GM12878 (cell line): ENCODE results near the gene TRABD2B. TPM values are rescaled to one million over a fixed set of nuclear protein-coding genes. Genes with fewer than 3 reads are reported as not detected.

ENCODE experiments used
- ATAC-seq: fragments of 200-7000 bp; cut with Tn5 transposase; 3 replicates; pipeline ENCODE4 v1.9.1; 2020; ENCODE audit warnings: mild to moderate bottlenecking, moderate library complexity
- BruUV-seq: library from RNA; stranded (reverse); fragments of 400-500 nt; replicated peaks from 2 replicates; lab custom pipeline; 2021; lab: Mats Ljungman, UMichigan
- CTCF ChIA-PET: fragments of 300-600 bp; sonication (Branson Sonifier 250); formaldehyde crosslinking; extraction: SDS; loops from one replicate; lab custom pipeline; 2021; ENCODE audit warnings: inconsistent platforms; lab: Yijun Ruan, JAX
- POLR2A ChIA-PET: fragments of 350-600 bp; formaldehyde crosslinking; extraction: SDS; loops from one replicate; lab custom pipeline; 2021; ENCODE audit warnings: inconsistent platforms; lab: Charles Lee
- RAD21 ChIA-PET: fragments of 300-600 bp; sonication (Branson Sonifier 250); formaldehyde crosslinking; loops from one replicate; lab custom pipeline; 2023; ENCODE audit warnings: antibody characterized with exemption; ENCODE audit not compliant: unreplicated experiment; lab: Charles Lee
- SMC1A ChIA-PET: fragments of 300-600 bp; sonication (Branson Sonifier 250); formaldehyde crosslinking; loops from one replicate; lab custom pipeline; 2023; ENCODE audit not compliant: unreplicated experiment, uncharacterized antibody; lab: Charles Lee
- DNase-seq: peaks from one replicate; pipeline ENCODE4 v3.0.0-alpha.2; 2011; ENCODE audit warnings: low read depth, low spot score
- FAIRE-seq: peaks from 3 replicates; lab custom pipeline; 2011; peaks lifted over from hg19 to GRCh38; lab: Jason Lieb, UNC
- H2AFZ ChIP-seq: 2 replicates; pipeline ENCODE4 v1.6.0; 2011; ENCODE audit warnings: low read depth, low read length, control low read depth; ENCODE audit not compliant: control insufficient read depth
- H3K27ac ChIP-seq: 2 replicates; pipeline ENCODE4 v1.5.1; 2011; ENCODE audit warnings: control low read depth; ENCODE audit not compliant: control insufficient read depth, insufficient read depth
- H3K27me3 ChIP-seq, 2 experiments: replicated peaks in 1 of 2; 2 replicates each; pipeline versions ENCODE4 v1.6.0 to v1.6.1; 2011; ENCODE audit warnings: low read length in 1 of 2; ENCODE audit not compliant: control insufficient read depth in 2 of 2, insufficient read depth in 2 of 2
- H3K36me3 ChIP-seq, 2 experiments: 2 replicates each; pipeline ENCODE4 v1.5.1; 2011; ENCODE audit warnings: low read length in 1 of 2; ENCODE audit not compliant: control insufficient read depth in 2 of 2, insufficient read depth in 2 of 2
- H3K4me1 ChIP-seq: 2 replicates; pipeline ENCODE4 v1.6.1; 2011; ENCODE audit warnings: mild to moderate bottlenecking, low read length, moderate library complexity, mixed read lengths; ENCODE audit not compliant: control insufficient read depth, insufficient read depth
- H3K4me2 ChIP-seq: 2 replicates; pipeline ENCODE4 v1.6.0; 2011; ENCODE audit warnings: control low read depth; ENCODE audit not compliant: control insufficient read depth, insufficient read depth
- H3K4me3 ChIP-seq: fragments of 200-600 bp; sonication (generic); 2 replicates; pipeline ENCODE4 v1.5.1; 2016
- H3K79me2 ChIP-seq: 2 replicates; pipeline ENCODE4 v1.6.0; 2011; ENCODE audit warnings: low read length; ENCODE audit not compliant: control insufficient read depth, insufficient read depth
- H3K9ac ChIP-seq: 2 replicates; pipeline ENCODE4 v1.8.0; 2011; ENCODE audit warnings: low read length, control low read depth, mixed read lengths; ENCODE audit not compliant: control insufficient read depth, insufficient read depth
- H3K9me3 ChIP-seq: replicated peaks from 3 replicates; pipeline ENCODE4 v1.5.1; 2011; ENCODE audit warnings: mild to moderate bottlenecking, low read length; ENCODE audit not compliant: control insufficient read depth, insufficient read depth
- H4K20me1 ChIP-seq: 2 replicates; pipeline ENCODE4 v1.6.0; 2011; ENCODE audit not compliant: control insufficient read depth, insufficient read depth
- FOS ChIP-seq: IDR thresholded peaks from 3 replicates; pipeline ENCODE4 v1.6.1; 2011; ENCODE audit warnings: borderline replicate concordance; ENCODE audit not compliant: insufficient read length; ENCODE audit errors: extremely low read depth
- NFXL1 ChIP-seq: fragments of 450-650 bp; IDR thresholded peaks from 2 replicates; pipeline ENCODE4 v1.6.1; 2017; ENCODE audit warnings: antibody characterized with exemption, mild to moderate bottlenecking, borderline replicate concordance
- TAF1 ChIP-seq: IDR thresholded peaks from 2 replicates; pipeline ENCODE4 v1.6.1; 2011; ENCODE audit warnings: mild to moderate bottlenecking, low read depth, low read length, borderline replicate concordance
- ZNF217 ChIP-seq: fragments of 450-650 bp; IDR thresholded peaks from 2 replicates; pipeline ENCODE4 v1.6.1; 2017; ENCODE audit warnings: antibody characterized with exemption, mild to moderate bottlenecking
- WGBS: methylation state at CpG from one replicate; pipeline ENCODE4 v1.1.6; 2016; ENCODE audit warnings: low lambda C conversion rate; ENCODE audit not compliant: insufficient replicate concordance, insufficient coverage; ENCODE audit errors: missing lambda C conversion rate; 5-methylcytosine and 5-hydroxymethylcytosine counted together
- in situ Hi-C: fragments of 300-500 bp; cut with MboI; formaldehyde crosslinking; loops from 9 replicates; pipeline ENCODE4 v1.14.3; 2018; ENCODE audit warnings: mixed read lengths
- intact Hi-C: fragments of 100-400 bp; cut with micrococcal nuclease; formaldehyde crosslinking; loops from one replicate; pipeline ENCODE4 v1.14.2; 2022; ENCODE audit not compliant: unreplicated experiment
- polyA plus RNA-seq, 11 experiments: library from polyadenylated mRNA; depleted of rRNA in 4 of 11; unstranded in 6 of 11; stranded (reverse) in 5 of 11; fragments of >200 nt; fragmentation: Nextera tagmentation in 4 of 11; fragmentation: Illumina TruSeq in 1 of 11; extraction: Ambion mirVana in 4 of 11; extraction: Trizol in 1 of 11; gene quantifications; 1 replicate in 1 of 11; 2 replicates in 10 of 11; pipeline versions ENCODE4 v1.2.1 to v1.2.3, GENCODE V29; 2011 to 2016; ENCODE audit warnings: inconsistent platforms in 2 of 11, missing spikeins in 2 of 11, low read depth in 1 of 11
- total RNA-seq, 4 experiments: library from RNA; depleted of rRNA in 3 of 4; stranded (reverse); fragments of >200 nt in 3 of 4; fragmentation: Illumina TruSeq in 1 of 4; extraction: Trizol in 1 of 4; gene quantifications; 2 replicates each; pipeline versions ENCODE4 v1.2.1 to v1.2.3, GENCODE V29; 2013 to 2021
- TF ChIP-seq, protein P1 (sequence below): fragments of 450-650 bp; IDR thresholded peaks from 2 replicates; pipeline ENCODE4 v1.6.1; 2018; ENCODE audit warnings: mild to moderate bottlenecking, low read depth, moderate library complexity; ENCODE audit not compliant: partially characterized antibody
- TF ChIP-seq, protein P2 (sequence below): fragments of 450-650 bp; IDR thresholded peaks from 2 replicates; pipeline ENCODE4 v1.6.1; 2017; ENCODE audit warnings: mild to moderate bottlenecking, moderate library complexity

The TRABD2B gene
- total and polyA plus RNA-seq, 10 of the 15 experiments (the other 5 are each of a cell fraction or from before 2014, with no cell fraction given): not detected

DNA sequence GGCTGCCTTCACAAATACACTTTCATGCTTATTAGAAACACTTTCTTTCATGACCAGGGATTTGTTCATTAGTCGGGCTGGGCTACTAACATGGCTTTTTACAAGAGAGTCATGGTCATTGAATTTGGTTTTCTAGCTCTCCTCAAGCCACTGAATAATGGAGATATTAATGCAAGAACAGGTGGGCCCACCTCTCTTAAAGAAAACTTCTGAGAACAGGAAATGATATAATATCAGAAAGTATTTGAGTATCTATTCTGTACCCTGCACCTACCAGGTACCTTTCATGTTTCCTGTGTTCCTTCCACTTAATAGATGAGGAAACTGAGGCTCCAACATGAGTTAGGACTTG lies 90.0 kb downstream of the TRABD2B start:
- FAIRE-seq: no peak
- 11% methylated on average over 1 of the region's 1 CpG for WGBS

More for the DNA sequence above, 90.0 kb downstream of the TRABD2B start:
- BruUV-seq: no TSS peak
- Histone ChIP-seq H3K4me3 (no peak overlapping the region), H3K4me1 (no peaks in the 10 kb centered on the region), H3K9ac (no peak overlapping the region), H3K9me3 (no peaks in the 10 kb centered on the region), H3K36me3 (no peaks in the 10 kb centered on the region)
- RAD21 ChIA-PET: no interaction called here
- POLR2A ChIA-PET: no interaction called here
- ATAC-seq: no peak
- in situ Hi-C loops: no loop called here
- TF ChIP-seq TAF1 (no peak), ZNF217 (no peak), FOS (no peak), NFXL1 (no peak)
- TF ChIP-seq, protein P1, sequence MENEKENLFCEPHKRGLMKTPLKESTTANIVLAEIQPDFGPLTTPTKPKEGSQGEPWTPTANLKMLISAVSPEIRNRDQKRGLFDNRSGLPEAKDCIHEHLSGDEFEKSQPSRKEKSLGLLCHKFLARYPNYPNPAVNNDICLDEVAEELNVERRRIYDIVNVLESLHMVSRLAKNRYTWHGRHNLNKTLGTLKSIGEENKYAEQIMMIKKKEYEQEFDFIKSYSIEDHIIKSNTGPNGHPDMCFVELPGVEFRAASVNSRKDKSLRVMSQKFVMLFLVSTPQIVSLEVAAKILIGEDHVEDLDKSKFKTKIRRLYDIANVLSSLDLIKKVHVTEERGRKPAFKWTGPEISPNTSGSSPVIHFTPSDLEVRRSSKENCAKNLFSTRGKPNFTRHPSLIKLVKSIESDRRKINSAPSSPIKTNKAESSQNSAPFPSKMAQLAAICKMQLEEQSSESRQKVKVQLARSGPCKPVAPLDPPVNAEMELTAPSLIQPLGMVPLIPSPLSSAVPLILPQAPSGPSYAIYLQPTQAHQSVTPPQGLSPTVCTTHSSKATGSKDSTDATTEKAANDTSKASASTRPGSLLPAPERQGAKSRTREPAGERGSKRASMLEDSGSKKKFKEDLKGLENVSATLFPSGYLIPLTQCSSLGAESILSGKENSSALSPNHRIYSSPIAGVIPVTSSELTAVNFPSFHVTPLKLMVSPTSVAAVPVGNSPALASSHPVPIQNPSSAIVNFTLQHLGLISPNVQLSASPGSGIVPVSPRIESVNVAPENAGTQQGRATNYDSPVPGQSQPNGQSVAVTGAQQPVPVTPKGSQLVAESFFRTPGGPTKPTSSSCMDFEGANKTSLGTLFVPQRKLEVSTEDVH: no peak
- TF ChIP-seq, protein P2, sequence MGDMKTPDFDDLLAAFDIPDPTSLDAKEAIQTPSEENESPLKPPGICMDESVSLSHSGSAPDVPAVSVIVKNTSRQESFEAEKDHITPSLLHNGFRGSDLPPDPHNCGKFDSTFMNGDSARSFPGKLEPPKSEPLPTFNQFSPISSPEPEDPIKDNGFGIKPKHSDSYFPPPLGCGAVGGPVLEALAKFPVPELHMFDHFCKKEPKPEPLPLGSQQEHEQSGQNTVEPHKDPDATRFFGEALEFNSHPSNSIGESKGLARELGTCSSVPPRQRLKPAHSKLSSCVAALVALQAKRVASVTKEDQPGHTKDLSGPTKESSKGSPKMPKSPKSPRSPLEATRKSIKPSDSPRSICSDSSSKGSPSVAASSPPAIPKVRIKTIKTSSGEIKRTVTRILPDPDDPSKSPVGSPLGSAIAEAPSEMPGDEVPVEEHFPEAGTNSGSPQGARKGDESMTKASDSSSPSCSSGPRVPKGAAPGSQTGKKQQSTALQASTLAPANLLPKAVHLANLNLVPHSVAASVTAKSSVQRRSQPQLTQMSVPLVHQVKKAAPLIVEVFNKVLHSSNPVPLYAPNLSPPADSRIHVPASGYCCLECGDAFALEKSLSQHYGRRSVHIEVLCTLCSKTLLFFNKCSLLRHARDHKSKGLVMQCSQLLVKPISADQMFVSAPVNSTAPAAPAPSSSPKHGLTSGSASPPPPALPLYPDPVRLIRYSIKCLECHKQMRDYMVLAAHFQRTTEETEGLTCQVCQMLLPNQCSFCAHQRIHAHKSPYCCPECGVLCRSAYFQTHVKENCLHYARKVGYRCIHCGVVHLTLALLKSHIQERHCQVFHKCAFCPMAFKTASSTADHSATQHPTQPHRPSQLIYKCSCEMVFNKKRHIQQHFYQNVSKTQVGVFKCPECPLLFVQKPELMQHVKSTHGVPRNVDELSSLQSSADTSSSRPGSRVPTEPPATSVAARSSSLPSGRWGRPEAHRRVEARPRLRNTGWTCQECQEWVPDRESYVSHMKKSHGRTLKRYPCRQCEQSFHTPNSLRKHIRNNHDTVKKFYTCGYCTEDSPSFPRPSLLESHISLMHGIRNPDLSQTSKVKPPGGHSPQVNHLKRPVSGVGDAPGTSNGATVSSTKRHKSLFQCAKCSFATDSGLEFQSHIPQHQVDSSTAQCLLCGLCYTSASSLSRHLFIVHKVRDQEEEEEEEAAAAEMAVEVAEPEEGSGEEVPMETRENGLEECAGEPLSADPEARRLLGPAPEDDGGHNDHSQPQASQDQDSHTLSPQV: no peak
- TF ChIP-seq, all 136 proteins: peak for 0
- H4K20me1 ChIP-seq: no peaks in the 10 kb centered on the region
- peaks cover 0 to 6% of the 10 kb centered on the region in 2 experiments for H3K27me3 ChIP-seq
- DNase-seq: no peak
- H3K4me2 ChIP-seq: no peak overlapping the region
- H3K79me2 ChIP-seq: no peaks in the 10 kb centered on the region
- H2AFZ ChIP-seq: no peak overlapping the region
- ChIA-PET SMC1A (no interaction called here), CTCF (no interaction called here)
- intact Hi-C loops: no loop called here
- no peak overlapping the region for H3K27ac ChIP-seq
